Endothelial cell of umbilical vein (primary cell): Measurements from ENCODE around the gene KLB. TPM values are rescaled to one million over a fixed set of nuclear protein-coding genes. Genes with fewer than 3 reads are reported as not detected.
"Not testable (repeated sequence)": the region's sequence is repeated elsewhere in the genome, so short reads cannot be mapped to it uniquely, and the experiment has no call there.

Experiments
- BruUV-seq: library from RNA; stranded (reverse); fragments of 400-500 nt; replicated peaks from 2 replicates; lab custom pipeline; 2021; lab: Mats Ljungman, UMichigan
- CTCF ChIA-PET: fragments of 300-600, 350-600 bp; sonication (Branson Sonifier 250); formaldehyde crosslinking; loops from one replicate; lab custom pipeline; 2021; ENCODE audit warnings: antibody characterized with exemption, inconsistent platforms; lab: Charles Lee
- POLR2A ChIA-PET: fragments of 300-600, 350-600 bp; sonication (Branson Sonifier 250); formaldehyde crosslinking; loops from one replicate; lab custom pipeline; 2021; ENCODE audit warnings: antibody characterized with exemption, inconsistent platforms; lab: Charles Lee
- DNase-seq: peaks from one replicate; pipeline ENCODE4 v3.0.0-alpha.2; 2011; ENCODE audit warnings: low read depth, low spot score
- FAIRE-seq: peaks from 2 replicates; lab custom pipeline; 2011; peaks lifted over from hg19 to GRCh38; lab: Jason Lieb, UNC
- H2AFZ ChIP-seq: 2 replicates; pipeline ENCODE4 v1.6.0; 2012; ENCODE audit warnings: low read depth, low read length, control low read depth, inconsistent platforms
- H3K27ac ChIP-seq: 2 replicates; pipeline ENCODE4 v1.5.1; 2011; ENCODE audit warnings: low read depth, mild to moderate bottlenecking, control low read depth, low read length, moderate library complexity; ENCODE audit not compliant: insufficient read depth
- H3K27me3 ChIP-seq, 2 experiments: 2 replicates each; pipeline versions ENCODE4 v1.6.0 to v1.6.1; 2011; ENCODE audit warnings: low read length in 2 of 2, mixed read lengths in 1 of 2; ENCODE audit not compliant: control insufficient read depth in 2 of 2, insufficient read depth in 2 of 2
- H3K36me3 ChIP-seq, 2 experiments: 2 replicates in 1 of 2; 3 replicates in 1 of 2; pipeline ENCODE4 v1.5.1; 2011; ENCODE audit warnings: low read length in 2 of 2, mild to moderate bottlenecking in 1 of 2, moderate library complexity in 1 of 2; ENCODE audit not compliant: control insufficient read depth in 2 of 2, insufficient read depth in 2 of 2; ENCODE audit errors: extremely low read depth in 1 of 2
- H3K4me1 ChIP-seq: 3 replicates; pipeline ENCODE4 v1.5.1; 2011; ENCODE audit warnings: mild to moderate bottlenecking, low read length; ENCODE audit not compliant: control insufficient read depth, insufficient read depth; ENCODE audit errors: extremely low read depth
- H3K4me2 ChIP-seq: 2 replicates; pipeline ENCODE4 v1.6.1; 2011; ENCODE audit warnings: low read length, control low read depth, mixed read lengths; ENCODE audit not compliant: insufficient read depth
- H3K4me3 ChIP-seq, 3 experiments: fragments of 200-600 bp in 1 of 3; sonication (generic), shearing (Covaris generic) in 1 of 3; replicated peaks in 1 of 3; 2 replicates each; pipeline ENCODE4 v1.5.1; 2011 to 2016; ENCODE audit warnings: control low read depth in 3 of 3, low read length in 3 of 3, mild to moderate bottlenecking in 2 of 3, inconsistent platforms in 1 of 3, low read depth in 1 of 3, moderate library complexity in 1 of 3; ENCODE audit not compliant: insufficient read depth in 1 of 3
- H3K79me2 ChIP-seq: 2 replicates; pipeline ENCODE4 v1.6.0; 2012; ENCODE audit warnings: low read length, inconsistent platforms; ENCODE audit not compliant: control insufficient read depth, insufficient read depth
- H3K9ac ChIP-seq: replicated peaks from 2 replicates; pipeline ENCODE3; 2011; ENCODE audit warnings: low read length, control low read depth; ENCODE audit not compliant: insufficient read depth; ENCODE audit errors: extremely low read depth
- H3K9me1 ChIP-seq: replicated peaks from 3 replicates; pipeline ENCODE4 v1.6.0; 2011; ENCODE audit warnings: mild to moderate bottlenecking, low read length; ENCODE audit not compliant: control insufficient read depth, insufficient read depth; ENCODE audit errors: extremely low read depth
- H3K9me3 ChIP-seq: replicated peaks from 2 replicates; pipeline ENCODE4 v1.5.1; 2012; ENCODE audit warnings: low read length, inconsistent platforms; ENCODE audit not compliant: control insufficient read depth, insufficient read depth
- H4K20me1 ChIP-seq: replicated peaks from 2 replicates; pipeline ENCODE3; 2011; ENCODE audit warnings: mild to moderate bottlenecking, low read length; ENCODE audit not compliant: control insufficient read depth, insufficient read depth; ENCODE audit errors: extremely low read depth
- POLR2A ChIP-seq: IDR thresholded peaks from 2 replicates; pipeline ENCODE4 v1.6.1; 2012; ENCODE audit warnings: low read depth, mild to moderate bottlenecking, control low read depth, low read length
- dilution Hi-C: fragments of 300-500 bp; cut with MboI; formaldehyde crosslinking; loops from one replicate; pipeline ENCODE4 v1.15.0; 2019; ENCODE audit warnings: low sequenced_read_pairs; ENCODE audit not compliant: extremely low pct_ligation_motif_present
- intact Hi-C: fragments of 100-400 bp; cut with micrococcal nuclease; formaldehyde crosslinking; loops from one replicate; pipeline ENCODE4 v1.10.0; 2022
- polyA plus RNA-seq, 4 experiments: library from polyadenylated mRNA; depleted of rRNA in 3 of 4; stranded (reverse) in 3 of 4; unstranded in 1 of 4; fragments of >200 nt; gene quantifications; 2 replicates each; pipeline versions ENCODE4 v1.2.1 to v1.2.3, GENCODE V29; 2011 to 2012; ENCODE audit warnings: missing spikeins in 1 of 4
- total RNA-seq: library from RNA; stranded (reverse); gene quantifications from 2 replicates; pipeline ENCODE4 v1.2.3, GENCODE V29; 2021
- TF ChIP-seq, protein P1 (sequence below): IDR thresholded peaks from 2 replicates; pipeline ENCODE4 v1.6.1; 2011; ENCODE audit not compliant: insufficient read depth, insufficient read length

KLB gene
- total and polyA plus RNA-seq, 2 donors (not counting 3 experiments of a cell fraction or from before 2014, with no cell fraction given), result 0.01 TPM; not detected in 1

DNA sequence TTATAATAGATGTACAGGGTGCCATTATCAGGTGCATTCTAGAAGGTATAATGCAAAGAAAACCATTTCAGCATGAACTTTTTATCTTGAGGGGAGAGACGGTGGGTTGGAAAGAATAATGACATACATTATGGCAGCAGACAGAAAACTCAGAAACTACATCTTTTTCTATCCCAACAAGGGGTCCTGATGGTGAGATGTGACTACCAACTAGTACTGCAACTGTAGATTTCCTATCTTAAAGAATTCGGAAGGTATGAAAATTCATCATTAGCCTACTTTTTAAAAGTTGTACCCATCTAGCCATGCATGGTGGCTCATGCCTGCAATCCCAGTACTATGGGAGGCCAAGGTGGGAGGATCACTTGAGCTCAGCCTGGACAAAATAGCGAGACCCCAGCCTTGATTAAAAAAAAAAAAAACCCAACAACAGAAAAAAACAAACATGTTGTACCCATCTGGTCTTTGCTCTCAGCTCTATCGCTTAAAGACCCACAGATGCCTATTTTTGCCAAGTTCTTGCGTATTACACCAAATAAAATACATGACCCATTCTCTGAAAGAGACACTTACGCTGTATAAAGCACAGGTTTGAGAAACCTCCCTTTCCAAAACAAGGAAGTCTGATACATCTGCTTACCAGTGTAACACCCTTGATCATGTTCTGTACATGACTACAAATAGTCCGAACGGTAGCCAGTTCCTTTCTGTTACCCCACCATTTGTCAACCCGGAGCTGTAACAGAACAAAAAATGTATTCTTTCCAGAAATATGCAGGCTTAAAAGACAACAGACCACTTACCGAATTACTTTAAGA is 50.4 kb downstream of the KLB start:
- dilution Hi-C loops, result no loop called here
- no peak for FAIRE-seq

DNA sequence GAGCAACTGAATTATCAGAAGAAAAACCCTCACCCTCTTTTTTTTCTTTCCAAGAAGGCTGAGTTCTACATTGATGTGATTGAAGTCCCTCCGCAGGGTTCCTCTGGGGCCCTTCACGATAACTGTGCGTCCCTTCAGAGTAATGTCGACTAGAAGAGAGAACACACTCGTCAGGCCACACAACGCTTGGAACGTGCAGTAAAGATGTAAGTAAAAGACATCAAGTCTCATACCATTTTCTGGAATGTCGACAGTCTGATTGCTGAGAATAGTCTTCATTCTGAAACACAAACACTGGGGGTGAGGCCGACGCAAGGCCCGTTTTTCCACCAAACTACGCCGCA is 51.4 kb downstream of the KLB start:
- peaks cover 11 to 26% of the 10 kb centered on the region in 2 experiments for H3K36me3 ChIP-seq
- H3K4me1 ChIP-seq, result peaks cover 26% of the 10 kb centered on the region
- H4K20me1 ChIP-seq, FAIRE-seq, H2AFZ ChIP-seq, H3K9me3 ChIP-seq, BruUV-seq, H3K9me1 ChIP-seq, H3K27me3 ChIP-seq, dilution Hi-C loops, DNase-seq: not testable (repeated sequence)
- CTCF ChIA-PET, result interaction anchor here (0.7 kb wide), 1 partner anchor 11 kb away, joined by 5 read pairs; no protein-coding TSS in a partner anchor
- intact Hi-C loops, result loop anchor here (1.0 kb wide), 1 partner anchor 276 kb away; the partner anchor contains the start of gene WDR19
- H3K9ac ChIP-seq, result peak overlapping the region; percentile 92
- H3K79me2 ChIP-seq, result peaks cover 42% of the 10 kb centered on the region
- H3K4me3 ChIP-seq, result peak overlapping the region; percentile 55 to 99 (median 59)
- peak overlapping the region; percentile 97 for H3K4me2 ChIP-seq
- POLR2A ChIA-PET, result interaction anchor here (0.8 to 2.0 kb wide), 2 partner anchors 9 to 69 kb away, joined by 3 to 8 read pairs; partner anchors contain the start of gene UGDH
- H3K27ac ChIP-seq, result peak overlapping the region; percentile 83

More for the DNA sequence above, 50.4 kb downstream of the KLB start:
- BruUV-seq, result no TSS peak
- peak; percentile 1 for TF ChIP-seq POLR2A
- TF ChIP-seq, protein P1, sequence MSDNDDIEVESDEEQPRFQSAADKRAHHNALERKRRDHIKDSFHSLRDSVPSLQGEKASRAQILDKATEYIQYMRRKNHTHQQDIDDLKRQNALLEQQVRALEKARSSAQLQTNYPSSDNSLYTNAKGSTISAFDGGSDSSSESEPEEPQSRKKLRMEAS, result no peak
- Histone ChIP-seq H3K4me1 (peaks cover 26% of the 10 kb centered on the region), H3K27me3 (no peaks in the 10 kb centered on the region), H3K9ac (peak overlapping the region; percentile 92), H3K4me2 (peak overlapping the region; percentile 97), H3K9me3 (no peaks in the 10 kb centered on the region), H3K79me2 (peaks cover 42% of the 10 kb centered on the region), H3K27ac (peak overlapping the region; percentile 83), H4K20me1 (peaks cover 10% of the 10 kb centered on the region), H3K9me1 (no peaks in the 10 kb centered on the region), H2AFZ (no peak overlapping the region), H3K4me3 (peak overlapping the region; percentile 55 to 99 (median 59)), H3K36me3 (peaks cover 12 to 35% of the 10 kb centered on the region in 2 experiments)
- intact Hi-C loops, result no loop called here
- ChIA-PET CTCF (no interaction called here), POLR2A (interaction anchor here (0.7 kb wide), 1 partner anchor 91 kb away, joined by 3 read pairs; the partner anchor contains the start of gene RFC1)
- DNase-seq, result no peak
